Right atrium auricular region (tissue), 2 donors: ENCODE results near the gene LRP1. TPM values are rescaled to one million over a fixed set of nuclear protein-coding genes. Genes with fewer than 3 reads are reported as not detected.
A peak's percentile ranks its signal among the peaks of the same experiment; 100 is the strongest.

Source experiments
- DNase-seq: peaks from one replicate; pipeline ENCODE4 v3.0.0-alpha.2; 2019; ENCODE audit warnings: low spot score
- H3K27ac ChIP-seq, 2 donors: fragments of 200-600 bp; sonication (generic); 1 replicate in 1 of 2; 2 replicates in 1 of 2; pipeline ENCODE4 v1.5.1; 2016 to 2019
- H3K27me3 ChIP-seq, 2 donors: fragments of 200-600 bp; sonication (generic); one replicate each; pipeline versions ENCODE4 v1.5.1 to v1.6.0; 2017 to 2019
- H3K36me3 ChIP-seq: fragments of 200-600 bp; sonication (generic); one replicate; pipeline ENCODE4 v1.5.1; 2016
- H3K4me1 ChIP-seq, 2 donors: fragments of 200-600 bp; sonication (generic); one replicate each; pipeline versions ENCODE4 v1.5.1 to v1.6.0; 2017 to 2019
- H3K4me3 ChIP-seq, 2 donors: fragments of 200-600 bp; sonication (generic); 1 replicate in 1 of 2; 2 replicates in 1 of 2; pipeline ENCODE4 v1.5.1; 2017 to 2019; ENCODE audit warnings: mild to moderate bottlenecking in 1 of 2, moderate library complexity in 1 of 2
- H3K9me3 ChIP-seq, 2 donors: fragments of 200-600 bp; sonication (generic); one replicate each; pipeline ENCODE4 v1.5.1; 2019
- total RNA-seq, 2 donors: library from RNA; depleted of rRNA; stranded (reverse); fragments of >200 nt; gene quantifications; one replicate each; pipeline ENCODE4 v1.1.0, GENCODE V29; 2016
- TF ChIP-seq, protein P1 (sequence below), 2 donors: fragments of 200-600 bp; sonication (generic); IDR thresholded peaks; one replicate each; pipeline ENCODE4 v1.5.1; 2019; ENCODE audit warnings: antibody characterized with exemption in 2 of 2

The LRP1 gene
- total RNA-seq, 2 donors from 2014 or later: 89.4 to 211 TPM

DNA sequence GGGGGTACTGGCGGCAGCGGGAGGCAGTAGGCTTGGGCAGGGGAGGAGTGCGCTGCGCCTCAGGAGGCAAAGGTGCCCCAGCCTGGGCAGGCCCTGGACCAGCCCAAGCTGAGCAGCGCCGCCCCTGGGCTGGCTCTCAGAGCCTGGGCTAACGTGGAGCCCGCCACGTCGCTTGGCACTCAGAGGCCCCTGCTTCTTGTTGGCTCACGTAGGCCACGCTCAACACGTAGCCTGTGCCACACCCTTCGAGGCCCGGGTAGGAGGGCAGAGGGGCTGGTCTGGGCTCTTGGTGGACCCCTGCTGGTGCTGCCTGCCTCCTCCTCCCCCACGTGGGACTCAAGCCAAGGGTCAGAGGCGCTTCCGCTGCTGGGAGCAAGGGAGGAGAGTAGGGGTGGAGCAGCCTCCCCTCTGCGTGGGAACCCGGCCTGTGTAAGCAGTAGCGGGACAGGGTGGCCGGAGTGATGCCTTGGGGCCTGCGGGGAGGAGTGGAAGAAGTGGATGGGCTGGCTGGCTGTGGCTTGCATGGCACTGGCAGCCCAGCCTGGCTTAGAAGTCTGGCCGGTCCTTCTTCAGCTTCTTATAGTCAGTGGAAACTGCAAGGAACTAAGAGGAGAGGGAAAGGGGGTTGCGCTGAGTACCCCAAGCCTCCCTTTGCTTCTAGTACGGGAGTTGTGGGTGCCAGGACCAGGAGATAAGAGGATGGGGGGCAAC lies 106.9 kb downstream of the LRP1 start:
- TF ChIP-seq, protein P1, sequence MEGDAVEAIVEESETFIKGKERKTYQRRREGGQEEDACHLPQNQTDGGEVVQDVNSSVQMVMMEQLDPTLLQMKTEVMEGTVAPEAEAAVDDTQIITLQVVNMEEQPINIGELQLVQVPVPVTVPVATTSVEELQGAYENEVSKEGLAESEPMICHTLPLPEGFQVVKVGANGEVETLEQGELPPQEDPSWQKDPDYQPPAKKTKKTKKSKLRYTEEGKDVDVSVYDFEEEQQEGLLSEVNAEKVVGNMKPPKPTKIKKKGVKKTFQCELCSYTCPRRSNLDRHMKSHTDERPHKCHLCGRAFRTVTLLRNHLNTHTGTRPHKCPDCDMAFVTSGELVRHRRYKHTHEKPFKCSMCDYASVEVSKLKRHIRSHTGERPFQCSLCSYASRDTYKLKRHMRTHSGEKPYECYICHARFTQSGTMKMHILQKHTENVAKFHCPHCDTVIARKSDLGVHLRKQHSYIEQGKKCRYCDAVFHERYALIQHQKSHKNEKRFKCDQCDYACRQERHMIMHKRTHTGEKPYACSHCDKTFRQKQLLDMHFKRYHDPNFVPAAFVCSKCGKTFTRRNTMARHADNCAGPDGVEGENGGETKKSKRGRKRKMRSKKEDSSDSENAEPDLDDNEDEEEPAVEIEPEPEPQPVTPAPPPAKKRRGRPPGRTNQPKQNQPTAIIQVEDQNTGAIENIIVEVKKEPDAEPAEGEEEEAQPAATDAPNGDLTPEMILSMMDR (IDR thresholded peaks at IDR 0.05): no peak
- Histone ChIP-seq H3K4me3 (peak overlapping the region; percentile 32 to 42), H3K36me3 (peaks cover 29% of the 10 kb centered on the region), H3K4me1 (peaks cover 0 to 55% of the 10 kb centered on the region in 2 donors), H3K27ac (peak overlapping the region; percentile 41 to 71), H3K27me3 (peaks cover 0 to 12% of the 10 kb centered on the region in 2 donors), H3K9me3 (no peaks in the 10 kb centered on the region)
- no peak for DNase-seq

DNA sequence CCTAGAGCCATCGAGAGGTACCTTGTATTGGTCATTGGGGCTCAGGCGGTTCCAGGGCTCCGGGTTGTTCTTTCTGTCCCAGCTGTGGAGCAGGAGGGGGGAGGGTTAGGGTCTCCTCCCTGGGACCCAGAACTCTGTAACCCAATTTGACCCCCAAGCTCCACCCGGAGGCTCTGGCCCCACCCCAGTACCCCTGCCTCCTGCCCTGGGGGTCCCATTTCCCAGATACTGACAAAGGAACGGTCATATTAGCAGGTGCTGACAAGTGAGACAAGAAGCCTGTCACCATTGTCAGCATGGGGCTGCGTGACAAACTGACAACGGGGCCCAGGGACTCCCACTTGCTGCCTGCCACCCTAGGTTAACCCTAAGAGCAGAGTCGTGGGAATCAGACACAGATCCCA lies 107.4 kb downstream of the LRP1 start:
- peak overlapping the region; percentile 32 to 42 for H3K4me3 ChIP-seq
- DNase-seq: no peak
- H3K27ac ChIP-seq: peak overlapping the region; percentile 41 to 71
- peaks cover 29% of the 10 kb centered on the region for H3K36me3 ChIP-seq
- peaks cover 0 to 55% of the 10 kb centered on the region in 2 donors for H3K4me1 ChIP-seq
- no peaks in the 10 kb centered on the region for H3K9me3 ChIP-seq
- TF ChIP-seq, protein P1 (IDR thresholded peaks at IDR 0.05): no peak
- peaks cover 2 to 12% of the 10 kb centered on the region in 2 donors for H3K27me3 ChIP-seq

- Histone ChIP-seq H3K36me3 (peaks cover 27% of the 10 kb centered on the region), H3K4me1 (peaks cover 0 to 56% of the 10 kb centered on the region in 2 donors), H3K27me3 (peaks cover 8 to 18% of the 10 kb centered on the region in 2 donors), H3K4me3 (peak overlapping the region; percentile 32 to 42), H3K9me3 (no peaks in the 10 kb centered on the region), H3K27ac (peak overlapping the region; percentile 41 to 71)
- TF ChIP-seq, protein P1 (IDR thresholded peaks at IDR 0.05): no peak
- no peak for DNase-seq
Observed at GRCh38 chr12:57236201-57236924, 108.1 kb downstream of the LRP1 start.

- peaks cover 9 to 25% of the 10 kb centered on the region in 2 donors for H3K27me3 ChIP-seq
- DNase-seq: no peak
Observed at GRCh38 chr12:57236925-57237595, 108.8 kb downstream of the LRP1 start.

GRCh38 chr12:57237596-57237931 lies 109.3 kb downstream of the LRP1 start:
- no peak for DNase-seq
- TF ChIP-seq, protein P1 (IDR thresholded peaks at IDR 0.05): no peak
- Histone ChIP-seq H3K9me3 (no peaks in the 10 kb centered on the region), H3K4me3 (no peak overlapping the region), H3K4me1 (peaks cover 0 to 65% of the 10 kb centered on the region in 2 donors), H3K27ac (peak overlapping the region in 1 of 2 donors; percentile 18), H3K36me3 (peaks cover 15% of the 10 kb centered on the region), H3K27me3 (peaks cover 13 to 29% of the 10 kb centered on the region in 2 donors)

More at GRCh38 chr12:57236925-57237595, 108.8 kb downstream of the LRP1 start:
- Histone ChIP-seq H3K9me3 (no peaks in the 10 kb centered on the region), H3K27ac (peak overlapping the region in 1 of 2 donors; percentile 71), H3K4me1 (peaks cover 0 to 60% of the 10 kb centered on the region in 2 donors), H3K4me3 (peak overlapping the region; percentile 32 to 42), H3K36me3 (peaks cover 20% of the 10 kb centered on the region)
- TF ChIP-seq, protein P1 (IDR thresholded peaks at IDR 0.05): no peak
